ENCODE results near the gene AFAP1.

Gene AFAP1

GRCh38 chr4:7736436-7737267 is 203.0 kb downstream of the AFAP1 start:
- TF ChIP-seq, protein P1, sequence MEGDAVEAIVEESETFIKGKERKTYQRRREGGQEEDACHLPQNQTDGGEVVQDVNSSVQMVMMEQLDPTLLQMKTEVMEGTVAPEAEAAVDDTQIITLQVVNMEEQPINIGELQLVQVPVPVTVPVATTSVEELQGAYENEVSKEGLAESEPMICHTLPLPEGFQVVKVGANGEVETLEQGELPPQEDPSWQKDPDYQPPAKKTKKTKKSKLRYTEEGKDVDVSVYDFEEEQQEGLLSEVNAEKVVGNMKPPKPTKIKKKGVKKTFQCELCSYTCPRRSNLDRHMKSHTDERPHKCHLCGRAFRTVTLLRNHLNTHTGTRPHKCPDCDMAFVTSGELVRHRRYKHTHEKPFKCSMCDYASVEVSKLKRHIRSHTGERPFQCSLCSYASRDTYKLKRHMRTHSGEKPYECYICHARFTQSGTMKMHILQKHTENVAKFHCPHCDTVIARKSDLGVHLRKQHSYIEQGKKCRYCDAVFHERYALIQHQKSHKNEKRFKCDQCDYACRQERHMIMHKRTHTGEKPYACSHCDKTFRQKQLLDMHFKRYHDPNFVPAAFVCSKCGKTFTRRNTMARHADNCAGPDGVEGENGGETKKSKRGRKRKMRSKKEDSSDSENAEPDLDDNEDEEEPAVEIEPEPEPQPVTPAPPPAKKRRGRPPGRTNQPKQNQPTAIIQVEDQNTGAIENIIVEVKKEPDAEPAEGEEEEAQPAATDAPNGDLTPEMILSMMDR (IDR thresholded peaks at IDR 0.05; ENCODE audit: borderline replicate concordance, control extremely low read depth, extremely low read depth, insufficient read depth, missing control alignments), result no peak
- DNase-seq (ENCODE audit: low spot score), result no peak
- in situ Hi-C loops (cut with MboI; ENCODE audit: low sequenced_read_pairs, unreplicated experiment), result no loop called here

- no peak for DNase-seq (ENCODE audit: low spot score)
- TF ChIP-seq, protein P1 (IDR thresholded peaks at IDR 0.05; ENCODE audit: borderline replicate concordance, control extremely low read depth, extremely low read depth, insufficient read depth, missing control alignments), result no peak
- in situ Hi-C loops (cut with MboI; ENCODE audit: low sequenced_read_pairs, unreplicated experiment), result no loop called here
These were observed 203.7 kb downstream of the AFAP1 start for GRCh38 chr4:7735961-7736360.

- TF ChIP-seq, protein P1 (IDR thresholded peaks at IDR 0.05; ENCODE audit: borderline replicate concordance, control extremely low read depth, extremely low read depth, insufficient read depth, missing control alignments), result no peak
- in situ Hi-C loops (cut with MboI; ENCODE audit: low sequenced_read_pairs, unreplicated experiment), result no loop called here
- DNase-seq (ENCODE audit: low spot score), result no peak
These were observed 204.3 kb downstream of the AFAP1 start for GRCh38 chr4:7735395-7735794.

- TF ChIP-seq, protein P1 (IDR thresholded peaks at IDR 0.05; ENCODE audit: borderline replicate concordance, control extremely low read depth, extremely low read depth, insufficient read depth, missing control alignments), result no peak
- DNase-seq (ENCODE audit: low spot score), result no peak
- in situ Hi-C loops (cut with MboI; ENCODE audit: low sequenced_read_pairs, unreplicated experiment), result no loop called here
These were observed 204.9 kb downstream of the AFAP1 start for GRCh38 chr4:7734651-7735260.

DNA sequence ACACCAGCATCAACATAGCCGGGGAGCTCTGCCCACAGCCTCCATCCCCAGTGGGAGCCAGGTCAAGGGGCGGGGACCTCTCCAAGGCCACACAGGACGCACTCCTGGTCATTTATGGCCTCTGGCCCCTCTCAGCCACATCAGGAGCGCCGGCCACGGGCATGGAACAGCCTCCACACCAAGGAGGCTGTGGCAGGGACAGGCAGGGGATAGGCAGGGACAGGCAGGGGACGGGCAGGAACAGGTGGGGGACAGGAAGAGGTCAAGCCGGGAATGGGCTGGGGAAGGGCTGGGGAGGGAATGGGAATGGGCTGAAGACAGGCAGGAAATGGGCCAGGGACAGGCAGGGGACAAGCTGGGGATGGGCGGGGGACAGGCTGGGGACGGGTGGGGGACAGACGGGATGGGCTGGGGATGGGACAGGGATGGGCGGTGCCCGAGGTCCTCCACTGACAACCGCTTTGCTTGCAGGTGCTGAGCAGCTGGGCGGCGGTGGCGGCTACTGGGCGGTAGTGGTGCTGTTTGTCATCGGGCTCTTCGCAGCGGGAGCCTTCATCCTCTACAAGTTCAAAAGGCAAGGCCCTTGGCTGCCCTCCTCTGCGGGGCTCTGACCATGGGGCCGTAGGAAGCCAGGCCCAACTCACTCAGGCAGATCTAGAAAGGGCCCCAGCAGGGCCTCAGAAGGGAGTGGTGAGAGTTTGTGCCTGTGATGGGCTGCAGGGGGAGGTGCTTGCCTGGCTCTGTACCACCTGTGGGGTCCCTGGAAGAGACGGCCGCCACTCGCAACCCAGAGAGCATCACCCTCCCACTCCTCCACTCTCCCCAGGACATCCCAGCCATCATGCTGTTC is 205.6 kb downstream of the AFAP1 start:
- TF ChIP-seq, protein P1 (IDR thresholded peaks at IDR 0.05; ENCODE audit: borderline replicate concordance, control extremely low read depth, extremely low read depth, insufficient read depth, missing control alignments), result no peak
- in situ Hi-C loops (cut with MboI; ENCODE audit: low sequenced_read_pairs, unreplicated experiment), result no loop called here
- no peak for DNase-seq (ENCODE audit: low spot score)

GRCh38 chr4:7733201-7733600 is 206.5 kb downstream of the AFAP1 start:
- in situ Hi-C loops (cut with MboI; ENCODE audit: low sequenced_read_pairs, unreplicated experiment), result no loop called here
- no peak for DNase-seq (ENCODE audit: low spot score)
- TF ChIP-seq, protein P1 (IDR thresholded peaks at IDR 0.05; ENCODE audit: borderline replicate concordance, control extremely low read depth, extremely low read depth, insufficient read depth, missing control alignments), result no peak
